GM12891 (cell line): ENCODE results near the gene DHRSX.
"Not testable (repeated sequence)": the region's sequence is repeated elsewhere in the genome, so short reads cannot be mapped to it uniquely, and the experiment has no call there.

Source experiments
- PAX5 ChIP-seq: IDR thresholded peaks from 2 replicates; pipeline ENCODE4 v1.6.1; 2011; ENCODE audit warnings: low read length, moderate library complexity, mild to moderate bottlenecking; ENCODE audit not compliant: insufficient read depth, severe bottlenecking
- POLR2A ChIP-seq: IDR thresholded peaks from 2 replicates; pipeline ENCODE4 v1.6.1; 2011; ENCODE audit warnings: low read depth, low read length, control low read depth
- POLR2AphosphoS5 ChIP-seq: IDR thresholded peaks from 2 replicates; pipeline ENCODE4 v1.6.1; 2011; ENCODE audit warnings: low read depth, low read length, control low read depth
- SPI1 ChIP-seq: IDR thresholded peaks from 2 replicates; pipeline ENCODE4 v1.6.1; 2011; ENCODE audit warnings: low read depth, low read length, control low read depth
- TAF1 ChIP-seq: IDR thresholded peaks from 2 replicates; pipeline ENCODE4 v1.6.1; 2011; ENCODE audit warnings: low read depth, low read length, control low read depth

DNA sequence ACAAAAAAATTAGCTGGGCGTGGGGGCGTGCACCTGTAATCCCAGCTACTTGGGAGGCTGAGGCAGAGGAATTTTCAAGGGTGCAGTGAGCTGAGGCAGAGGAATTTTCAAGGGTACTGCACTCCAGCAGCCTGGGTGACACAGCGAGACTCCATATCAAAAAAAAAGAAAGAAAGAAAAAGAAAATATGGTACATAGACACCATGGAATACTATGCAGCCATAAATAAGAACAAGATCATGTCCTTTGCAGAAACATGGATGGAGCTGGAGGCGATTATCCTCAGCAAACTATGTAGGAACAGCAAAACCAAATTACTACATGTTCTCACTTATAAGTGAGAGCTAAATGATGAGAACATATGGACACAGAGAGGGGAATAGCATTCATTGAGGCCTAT is 141.3 kb downstream of the DHRSX start:
- not testable (repeated sequence) for TF ChIP-seq POLR2A, POLR2AphosphoS5, TAF1, SPI1, PAX5
